NCI-H345 (cell line): Measurements from ENCODE around the gene KRTAP1-3.
A peak's percentile ranks its signal among the peaks of the same experiment; 100 is the strongest.
"Not testable (repeated sequence)": the region's sequence is repeated elsewhere in the genome, so short reads cannot be mapped to it uniquely, and the experiment has no call there.

ENCODE experiments used
- DNase-seq: peaks from one replicate; lab custom pipeline; 2025; lab: John Stamatoyannopoulos, UW

The KRTAP1-3 gene

GRCh38 chr17:41034346-41034935, at the start of gene KRTAP1-3:
TSS of gene KRTAP1-3 (minus strand) at chr17:41034874. CDS start at chr17:41034821, 53 bp downstream.
- peak; percentile 24 for DNase-seq

GRCh38 chr17:41084100-41084856, 49.6 kb upstream of the KRTAP1-3 start, which contains the start of gene KRTAP4-7:
TSS of gene KRTAP4-7 (plus strand) at chr17:41084150. CDS start at chr17:41084207, 57 bp downstream.
- DNase-seq: not testable (repeated sequence)

- DNase-seq: not testable (repeated sequence)
Observed at GRCh38 chr17:41083427-41083826, 48.8 kb upstream of the KRTAP1-3 start.

- no peak for DNase-seq
Observed at GRCh38 chr17:41082626-41083025, 48.0 kb upstream of the KRTAP1-3 start.

GRCh38 chr17:41076788-41077187, 42.1 kb upstream of the KRTAP1-3 start:
- no peak for DNase-seq

GRCh38 chr17:41073676-41074075, 39.0 kb upstream of the KRTAP1-3 start:
- DNase-seq: no peak

GRCh38 chr17:41071606-41072360, 37.1 kb upstream of the KRTAP1-3 start:
- DNase-seq: no peak

GRCh38 chr17:41069031-41069430, 34.4 kb upstream of the KRTAP1-3 start:
- no peak for DNase-seq

GRCh38 chr17:41067281-41067680, 32.6 kb upstream of the KRTAP1-3 start:
- DNase-seq: no peak

- no peak for DNase-seq
Observed at GRCh38 chr17:41065829-41066624, 31.4 kb upstream of the KRTAP1-3 start, which contains the start of gene KRTAP2-4. TSS of gene KRTAP2-4 (minus strand) at chr17:41065879. CDS start at chr17:41065845, 34 bp downstream.

GRCh38 chr17:41065016-41065689, 30.5 kb upstream of the KRTAP1-3 start:
- not testable (repeated sequence) for DNase-seq

- DNase-seq: no peak
Observed at GRCh38 chr17:41064301-41064700, 29.6 kb upstream of the KRTAP1-3 start.

GRCh38 chr17:41063449-41063848, 28.8 kb upstream of the KRTAP1-3 start:
- no peak for DNase-seq

- DNase-seq: no peak
Observed at GRCh38 chr17:41061964-41062363, 27.3 kb upstream of the KRTAP1-3 start.

GRCh38 chr17:41060052-41060604, 25.5 kb upstream of the KRTAP1-3 start, which contains the start of gene KRTAP2-3:
TSS of gene KRTAP2-3 (minus strand) at chr17:41060114. CDS start at chr17:41060050, 64 bp downstream.
- no peak for DNase-seq

- not testable (repeated sequence) for DNase-seq
Observed at GRCh38 chr17:41059276-41060051, 24.8 kb upstream of the KRTAP1-3 start.

GRCh38 chr17:41058741-41059140, 24.1 kb upstream of the KRTAP1-3 start:
- no peak for DNase-seq

- no peak for DNase-seq
Observed at GRCh38 chr17:41057547-41057946, 22.9 kb upstream of the KRTAP1-3 start.

- not testable (repeated sequence) for DNase-seq
Observed at GRCh38 chr17:41055130-41055529, 20.5 kb upstream of the KRTAP1-3 start, which contains the start of gene KRTAP2-2. TSS of gene KRTAP2-2 (minus strand) at chr17:41055230. CDS start at chr17:41055211, 19 bp downstream.

GRCh38 chr17:41054556-41054955, 19.9 kb upstream of the KRTAP1-3 start:
- not testable (repeated sequence) for DNase-seq
